COLO668 (cell line): ENCODE data around the gene ZNF398.
"Not testable (repeated sequence)": the region's sequence is repeated elsewhere in the genome, so short reads cannot be mapped to it uniquely, and the experiment has no call there.

Source experiments
- DNase-seq: peaks from one replicate; lab custom pipeline; 2025; ENCODE audit not compliant: unreplicated experiment; lab: John Stamatoyannopoulos, UW

Gene ZNF398

DNA sequence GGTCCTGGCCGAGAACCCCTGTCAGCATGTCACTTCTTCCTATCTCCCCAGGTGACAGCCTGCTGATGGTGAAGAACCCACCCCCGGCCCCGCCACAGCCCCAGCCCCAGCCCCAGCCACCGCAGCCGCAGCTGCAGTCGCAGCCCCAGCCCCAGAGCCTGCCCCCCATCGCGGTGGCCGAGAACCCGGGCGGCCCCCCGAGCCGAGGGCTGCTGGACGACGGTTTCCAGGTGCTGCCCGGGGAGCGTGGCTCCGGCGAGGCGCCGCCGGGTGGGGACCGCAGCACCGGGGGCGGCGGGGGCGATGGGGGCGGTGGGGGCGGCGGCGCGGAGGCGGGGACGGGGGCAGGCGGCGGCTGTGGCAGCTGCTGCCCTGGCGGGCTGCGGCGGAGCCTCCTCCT is 76.5 kb downstream of the ZNF398 start:
- DNase-seq = no peak

- no peak for DNase-seq
These were observed 77.1 kb downstream of the ZNF398 start for GRCh38 chr7:149224352-149224751.

DNA sequence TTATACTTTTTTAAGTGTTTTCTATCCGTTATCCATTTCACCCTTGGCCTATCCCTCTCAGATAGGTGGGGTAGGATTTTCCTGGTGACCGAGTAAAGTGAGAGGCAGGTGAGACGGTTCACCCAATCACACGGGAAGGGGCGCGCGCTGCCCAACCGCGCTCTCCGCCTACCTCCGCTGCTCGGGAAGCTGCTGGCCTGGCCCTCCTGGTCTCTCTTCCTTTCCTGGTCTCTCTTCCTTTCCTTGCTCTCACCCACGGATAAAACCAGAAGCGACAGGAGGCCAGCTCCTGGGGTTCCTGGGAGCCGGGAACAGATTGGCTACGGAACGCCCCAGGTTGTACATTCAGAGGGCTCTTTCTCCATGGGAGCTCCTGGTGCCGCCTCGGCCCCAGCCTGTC is 77.9 kb downstream of the ZNF398 start:
- DNase-seq = no peak

- DNase-seq = no peak
These were observed 78.4 kb downstream of the ZNF398 start for GRCh38 chr7:149225656-149226055.

DNA sequence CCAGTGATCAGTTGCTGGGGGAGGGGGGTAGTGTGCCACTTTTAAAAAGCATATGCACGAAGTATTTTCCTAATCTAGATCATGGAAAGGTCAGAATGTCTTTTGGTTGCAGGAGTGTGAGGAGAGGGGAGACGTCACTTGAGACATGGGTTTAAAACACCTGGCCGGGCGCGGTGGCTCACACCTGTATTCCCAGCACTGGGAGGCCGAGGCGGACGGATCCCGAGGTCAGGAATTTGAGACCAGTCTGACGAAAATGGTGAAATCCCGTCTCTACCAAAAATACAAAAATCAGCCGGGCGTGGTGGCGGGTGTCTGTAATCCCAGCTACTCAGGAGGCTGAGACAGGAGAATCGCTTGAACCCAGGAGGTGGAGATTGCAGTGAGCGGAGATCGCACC is 79.1 kb downstream of the ZNF398 start:
- not testable (repeated sequence) for DNase-seq

- no peak for DNase-seq
These were observed 79.7 kb downstream of the ZNF398 start for GRCh38 chr7:149226840-149227494.

DNA sequence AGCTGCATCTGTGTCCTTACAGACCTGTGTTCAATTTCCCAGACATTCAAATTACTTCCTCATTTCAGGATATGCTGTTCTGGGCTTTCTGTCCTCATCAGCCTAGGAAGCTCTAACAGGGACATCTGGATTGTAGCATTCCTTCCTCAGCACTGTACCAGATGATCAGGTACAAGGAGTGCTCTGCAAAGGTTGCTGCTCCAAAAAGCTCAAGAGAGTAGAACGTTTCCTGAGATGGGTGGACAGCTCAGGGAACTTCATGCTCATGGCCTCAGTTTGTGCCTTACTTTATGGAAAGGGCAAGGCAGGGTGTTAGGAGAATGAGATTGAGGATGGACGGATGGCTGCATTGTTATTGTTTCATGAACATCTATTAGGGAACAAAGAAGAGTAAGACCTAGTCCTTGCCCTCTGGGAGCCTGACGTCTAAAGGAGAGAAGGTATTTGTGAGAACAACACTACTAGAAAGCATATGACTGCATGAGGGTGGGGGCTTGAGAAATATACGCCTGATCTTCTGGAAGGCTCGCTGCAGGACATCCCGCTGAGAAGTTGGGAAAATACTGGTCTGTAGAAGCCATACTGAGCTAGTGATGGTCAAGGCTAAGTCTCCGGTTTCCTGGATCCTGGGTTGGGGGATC is 81.7 kb downstream of the ZNF398 start:
- no peak for DNase-seq

GRCh38 chr7:149229526-149229925 is 82.3 kb downstream of the ZNF398 start:
- no peak for DNase-seq

- DNase-seq = no peak
These were observed 85.1 kb downstream of the ZNF398 start for GRCh38 chr7:149232362-149232761.
